SK-N-SH (cell line): ENCODE results near the gene CYP2F1.
"Not testable (repeated sequence)": the region's sequence is repeated elsewhere in the genome, so short reads cannot be mapped to it uniquely, and the experiment has no call there.

Experiments
- CTCF ChIP-seq: fragments of 200-600 bp; sonication (generic); IDR thresholded peaks from 2 replicates; pipeline ENCODE4 v1.6.1; 2017; ENCODE audit warnings: antibody characterized with exemption, mild to moderate bottlenecking, moderate library complexity
- EP300 ChIP-seq, 2 experiments: IDR thresholded peaks; 2 replicates each; pipeline versions ENCODE4 v1.4.0 to v1.6.1; 2012; ENCODE audit warnings: borderline replicate concordance in 1 of 2, low read depth in 1 of 2, low read length in 1 of 2
- POLR2AphosphoS5 ChIP-seq: IDR thresholded peaks from 2 replicates; pipeline ENCODE4 v1.6.1; 2012; ENCODE audit warnings: low read depth, low read length
- REST ChIP-seq: IDR thresholded peaks from 2 replicates; pipeline ENCODE4 v1.6.1; 2012; ENCODE audit warnings: mild to moderate bottlenecking, low read depth, low read length, moderate library complexity
- SIN3A ChIP-seq: IDR thresholded peaks from 2 replicates; pipeline ENCODE4 v1.6.1; 2012; ENCODE audit warnings: low read depth, mild to moderate bottlenecking, low read length, moderate library complexity, borderline replicate concordance
- SMC3 ChIP-seq: IDR thresholded peaks from 2 replicates; pipeline ENCODE4 v1.6.1; 2012; ENCODE audit warnings: low read depth, low read length, improper control_type of control experiment
- TAF1 ChIP-seq: IDR thresholded peaks from 2 replicates; pipeline ENCODE4 v1.6.1; 2012; ENCODE audit warnings: low read depth, mild to moderate bottlenecking, low read length, moderate library complexity, borderline replicate concordance
- TEAD4 ChIP-seq: IDR thresholded peaks from 2 replicates; pipeline ENCODE4 v1.4.0; 2012; ENCODE audit warnings: mild to moderate bottlenecking, borderline replicate concordance; ENCODE audit not compliant: insufficient read depth
- ZBTB33 ChIP-seq: IDR thresholded peaks from 2 replicates; pipeline ENCODE4 v1.4.0; 2012; ENCODE audit warnings: low read depth, borderline replicate concordance
- TF ChIP-seq, protein P1 (sequence below): fragments of 150-350 bp; IDR thresholded peaks from 2 replicates; pipeline ENCODE4 v1.6.1; 2017; ENCODE audit warnings: antibody characterized with exemption, low read length, low read depth, borderline replicate concordance

- not testable (repeated sequence) for TF ChIP-seq CTCF; ZBTB33; POLR2AphosphoS5; SMC3; TEAD4; EP300 (IDR thresholded peaks at IDR 0.05; ENCODE audit: borderline replicate concordance in 1 of 2, low read depth in 1 of 2, low read length in 1 of 2); SIN3A; REST; TAF1
- TF ChIP-seq, protein P1, sequence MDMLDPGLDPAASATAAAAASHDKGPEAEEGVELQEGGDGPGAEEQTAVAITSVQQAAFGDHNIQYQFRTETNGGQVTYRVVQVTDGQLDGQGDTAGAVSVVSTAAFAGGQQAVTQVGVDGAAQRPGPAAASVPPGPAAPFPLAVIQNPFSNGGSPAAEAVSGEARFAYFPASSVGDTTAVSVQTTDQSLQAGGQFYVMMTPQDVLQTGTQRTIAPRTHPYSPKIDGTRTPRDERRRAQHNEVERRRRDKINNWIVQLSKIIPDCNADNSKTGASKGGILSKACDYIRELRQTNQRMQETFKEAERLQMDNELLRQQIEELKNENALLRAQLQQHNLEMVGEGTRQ: not testable (repeated sequence)
Measured at GRCh38 chr19:41102210-41102609, 12.0 kb upstream of the CYP2F1 start.
